ENCODE results near the gene CCDC91.

- TF ChIP-seq BACH2 (CRISPR knock-in tag; IDR thresholded peaks at IDR 0.05; ENCODE audit: borderline replicate concordance) (no peak), ARNTL (CRISPR knock-in tag; IDR thresholded peaks at IDR 0.05; ENCODE audit: borderline replicate concordance, low read depth) (no peak)
Observed at GRCh38 chr12:28550757-28551704, 360.8 kb downstream of the CCDC91 start.

All from SK-N-SH treated with all-trans-retinoic acid at 6 μM for 48 hours (cell line).